Heart left ventricle (tissue), 16 donors: ENCODE results near the gene SRSF3. TPM values are rescaled to one million over a fixed set of nuclear protein-coding genes. Genes with fewer than 3 reads are reported as not detected.
A peak's percentile ranks its signal among the peaks of the same experiment; 100 is the strongest.

Source experiments
- ATAC-seq, 4 donors: fragments of 200-7000 bp; cut with Tn5 transposase; one replicate each; pipeline ENCODE4 v1.9.1; 2020 to 2022; ENCODE audit warnings: moderate library complexity in 4 of 4, mild to moderate bottlenecking in 3 of 4, moderate number of reproducible peaks in 1 of 4
- DNase-seq, 5 donors: peaks; one replicate each; pipeline ENCODE4 v3.0.0-alpha.2; 2020
- H3K27ac ChIP-seq, 12 donors: fragments of 200-600 bp; sonication (generic) in 4 of 12; one replicate each; pipeline versions ENCODE4 v1.5.0 to v1.8.0; 2016 to 2022; ENCODE audit warnings: mild to moderate bottlenecking in 2 of 12
- H3K27me3 ChIP-seq, 9 donors: fragments of 200-600 bp; sonication (generic) in 2 of 9; one replicate each; pipeline versions ENCODE4 v1.5.1 to v1.8.0; 2016 to 2022; ENCODE audit warnings: mild to moderate bottlenecking in 3 of 9
- H3K36me3 ChIP-seq, 9 donors: fragments of 200-600 bp; sonication (generic) in 2 of 9; one replicate each; pipeline versions ENCODE4 v1.5.0 to v1.8.0; 2018 to 2022; ENCODE audit warnings: mild to moderate bottlenecking in 2 of 9
- H3K4me1 ChIP-seq, 12 donors: fragments of 200-600 bp; sonication (generic) in 4 of 12; one replicate each; pipeline versions ENCODE4 v1.5.0 to v1.8.0; 2016 to 2022; ENCODE audit warnings: mild to moderate bottlenecking in 3 of 12
- H3K4me3 ChIP-seq, 12 donors: fragments of 200-600 bp; sonication (generic) in 4 of 12; one replicate each; pipeline versions ENCODE4 v1.5.0 to v1.8.0; 2017 to 2022; ENCODE audit warnings: mild to moderate bottlenecking in 9 of 12, moderate library complexity in 4 of 12
- H3K9me3 ChIP-seq, 12 donors: fragments of 200-600 bp; sonication (generic) in 4 of 12; one replicate each; pipeline versions ENCODE4 v1.5.0 to v1.8.0; 2016 to 2022; ENCODE audit warnings: mild to moderate bottlenecking in 1 of 12
- CTCF ChIP-seq, 12 donors: fragments of 200-600 bp; sonication (generic) in 4 of 12; IDR thresholded peaks; one replicate each; pipeline versions ENCODE4 v1.5.0 to v1.8.0; 2018 to 2022; ENCODE audit warnings: antibody characterized with exemption in 12 of 12, mild to moderate bottlenecking in 5 of 12
- POLR2A ChIP-seq, 2 donors: fragments of 450-650 bp; IDR thresholded peaks; one replicate each; pipeline ENCODE4 v1.6.1; 2017; ENCODE audit warnings: antibody characterized with exemption in 2 of 2, mild to moderate bottlenecking in 2 of 2, moderate library complexity in 2 of 2
- WGBS, 4 donors: extraction: QIAGEN DNeasy Blood & Tissue Kit in 2 of 4; methylation state at CpG; one replicate each; pipeline versions ENCODE4 v1.1.5 to v1.1.7; 2013 to 2018; 5-methylcytosine and 5-hydroxymethylcytosine counted together
- intact Hi-C, 10 donors: fragments of 100-400 bp; cut with DNase I; formaldehyde crosslinking; loops; one replicate each; pipeline versions ENCODE4 v1.11.1 to v1.14.2; 2022
- polyA plus RNA-seq, 2 donors: library from polyadenylated mRNA; stranded (reverse); fragments of 200-250 nt; gene quantifications; one replicate each; pipeline ENCODE4 v1.2.3, GENCODE V29; 2013
- total RNA-seq, 9 donors: library from RNA; depleted of rRNA in 2 of 9; stranded (reverse); fragments of >200 nt in 2 of 9; fragmentation: NEBNext Ultra II Directional in 3 of 9; extraction: Animal tissue kit (Norgen Biotek cat#: 25700) in 3 of 9; gene quantifications; one replicate each; pipeline versions ENCODE4 v1.1.0 to v1.2.4, GENCODE V29; 2016 to 2023
- donor health status: ischemic (EF 13 %, LVEDD 7.1; RV severe dilation, severe dysfunction).
- donor health status: healthy with polysubstance abuse.
- donor health status: DM: no; HTN: yes; CAD: no.
- donor health status: DM: no; HTN: no; CAD: no.
- donor health status: ischemic (EF 25% LVEDD 6.9; RV normal size, moderate dysfunction).
- donor health status: ischemic (EF 25% LVEDD 5.7; RV mildly dilated, moderate dysfunction).
- donor health status: healthy.
- donor health status: DM: yes; HTN: yes; CAD: no.
- donor health status: ischemic (EF 35%, LVEDD 5.7; RV mildly dilated, moderate dysfunction).
- donor health status: nonischemic (EF 11% LVEDD 7.7; RV severe dilation, severe dysfunction).
- donor health status: DM: yes; HTN: yes; CAD: no.
- donor health status: PGD.
- donor health status: ischemic (EF 29% LVEDD 5.4; RV normal size, mild dysfunction).
- donor health status: nonischemic (EF 23%, LVEDD 6.1; RV moderate dilation, normal function).

Gene SRSF3
- total and polyA plus RNA-seq, 11 donors, result 43.2 to 215 (median 111) TPM

GRCh38 chr6:36623547-36624459 is 29.6 kb downstream of the SRSF3 start:
- DNase-seq (peak; percentile 85 to 90 (median 87)), ATAC-seq (peak; percentile 52 to 79 (median 62))
- Histone ChIP-seq H3K27me3 (no peaks in the 10 kb centered on the region), H3K9me3 (no peaks in the 10 kb centered on the region), H3K27ac (peak overlapping the region in 2 of 12 donors; percentile 43 to 67), H3K4me1 (peaks cover 0 to 67% (median 27%) of the 10 kb centered on the region in 12 donors), H3K36me3 (no peaks in the 10 kb centered on the region), H3K4me3 (no peak overlapping the region)
- TF ChIP-seq POLR2A (IDR thresholded peaks at IDR 0.05) (no peak), CTCF (IDR thresholded peaks at IDR 0.05) (peak; percentile 71 to 93 (median 86))
- intact Hi-C loops, result loop anchor here in 9 of 10 donors (1.0 to 10.0 kb wide), 13 partner anchors 55 to 351 kb away; partner anchors contain the start of gene CDKN1A (in 3 of the 9)
- 56 to 61% (median 59%) methylated on average over 18 of the region's 18 CpGs for WGBS, 4 donors

GRCh38 chr6:36624461-36625157 is 30.4 kb downstream of the SRSF3 start:
- peaks cover 0 to 69% (median 29%) of the 10 kb centered on the region in 12 donors for H3K4me1 ChIP-seq
- H3K9me3 ChIP-seq, result no peaks in the 10 kb centered on the region
- intact Hi-C loops, result loop anchor here (2.0 to 10.0 kb wide), 11 partner anchors 53 to 350 kb away; partner anchors contain the start of gene CDKN1A (in 3 of the 10)
- DNase-seq, result no peak
- no peaks in the 10 kb centered on the region for H3K36me3 ChIP-seq
- WGBS, 4 donors, result 83 to 89% (median 86%) methylated on average over 11 of the region's 11 CpGs
- no peak overlapping the region for H3K4me3 ChIP-seq
- no peak for TF ChIP-seq POLR2A (IDR thresholded peaks at IDR 0.05)
- no peak for TF ChIP-seq CTCF (IDR thresholded peaks at IDR 0.05)
- ATAC-seq, result no peak
- H3K27me3 ChIP-seq, result no peaks in the 10 kb centered on the region
- H3K27ac ChIP-seq, result peak overlapping the region in 5 of 12 donors; percentile 2 to 53 (median 33)

GRCh38 chr6:36625158-36625919 is 31.2 kb downstream of the SRSF3 start:
- Histone ChIP-seq H3K36me3 (no peaks in the 10 kb centered on the region), H3K4me3 (no peak overlapping the region), H3K4me1 (peaks cover 0 to 76% (median 29%) of the 10 kb centered on the region in 12 donors), H3K27ac (peak overlapping the region in 5 of 12 donors; percentile 2 to 59 (median 33)), H3K9me3 (no peaks in the 10 kb centered on the region), H3K27me3 (no peaks in the 10 kb centered on the region)
- 65 to 73% (median 71%) methylated on average over 5 of the region's 5 CpGs for WGBS, 4 donors
- TF ChIP-seq POLR2A (IDR thresholded peaks at IDR 0.05) (no peak), CTCF (IDR thresholded peaks at IDR 0.05) (no peak)
- peak in 1 of 4 donors; percentile 28 for ATAC-seq
- intact Hi-C loops, result loop anchor here in 9 of 10 donors (2.0 to 10.0 kb wide), 9 partner anchors 52 to 349 kb away; partner anchors contain the start of gene CDKN1A (in 3 of the 9)
- no peak for DNase-seq
